Renal cortex interstitium (tissue), 11 donors: ENCODE data around the gene MYL12A. TPM values are rescaled to one million over a fixed set of nuclear protein-coding genes. Genes with fewer than 3 reads are reported as not detected.
"Not testable (repeated sequence)": the region's sequence is repeated elsewhere in the genome, so short reads cannot be mapped to it uniquely, and the experiment has no call there.

Experiments used
- DNase-seq, 11 donors: peaks; one replicate each; pipeline ENCODE4 v3.0.0-alpha.2; 2013; ENCODE audit warnings: low read depth in 9 of 11, low spot score in 4 of 11; ENCODE audit errors: extremely low read depth in 1 of 11
- polyA plus RNA-seq, 3 donors: library from polyadenylated mRNA; unstranded; fragments of 120-200 nt; gene quantifications; one replicate each; pipeline ENCODE4 v1.2.1, GENCODE V29; 2013; ENCODE audit not compliant: insufficient read length in 3 of 3

Gene MYL12A
- polyA plus RNA-seq, 3 donors = 360 to 475 (median 421) TPM

GRCh38 chr18:3218819-3219218 is 28.8 kb upstream of the MYL12A start:
- no peak for DNase-seq

GRCh38 chr18:3219241-3219630 is 28.4 kb upstream of the MYL12A start:
- DNase-seq = no peak

GRCh38 chr18:3219631-3220335 is 27.8 kb upstream of the MYL12A start, which contains the start of gene MYOM1:
Gene MYOM1, minus strand, starts transcription at chr18:3219968. Its CDS starts 4,745 bp downstream, at chr18:3215223.
- DNase-seq = no peak

- not testable (repeated sequence) for DNase-seq
Observed at GRCh38 chr18:3220868-3221267, 26.7 kb upstream of the MYL12A start.

GRCh38 chr18:3221496-3221895 is 26.1 kb upstream of the MYL12A start:
- DNase-seq = no peak

- DNase-seq = no peak
Observed at GRCh38 chr18:3223356-3223755, 24.2 kb upstream of the MYL12A start.

- DNase-seq = no peak
Observed at GRCh38 chr18:3224223-3224622, 23.4 kb upstream of the MYL12A start.

DNA sequence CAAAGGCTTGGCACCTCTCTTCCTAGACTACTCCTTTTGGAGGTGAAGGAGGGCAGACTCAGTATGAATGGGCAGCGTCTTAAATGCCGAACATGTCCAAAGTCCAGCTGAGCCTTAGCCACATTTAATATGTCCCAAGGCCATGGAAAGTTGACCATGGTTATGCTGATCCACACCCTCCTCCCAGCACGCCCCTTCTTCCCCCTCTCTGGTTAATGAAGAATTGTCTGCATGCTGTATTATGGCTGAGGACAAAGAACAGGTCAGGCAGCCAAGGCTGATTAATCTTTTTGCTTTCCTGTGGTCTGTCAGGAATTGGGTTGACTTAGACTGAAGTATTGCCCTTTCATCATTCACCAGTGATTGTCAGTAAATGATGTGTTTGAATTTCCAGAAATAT is 22.0 kb upstream of the MYL12A start:
- no peak for DNase-seq

- no peak for DNase-seq
Observed at GRCh38 chr18:3226048-3226447, 21.6 kb upstream of the MYL12A start.

DNA sequence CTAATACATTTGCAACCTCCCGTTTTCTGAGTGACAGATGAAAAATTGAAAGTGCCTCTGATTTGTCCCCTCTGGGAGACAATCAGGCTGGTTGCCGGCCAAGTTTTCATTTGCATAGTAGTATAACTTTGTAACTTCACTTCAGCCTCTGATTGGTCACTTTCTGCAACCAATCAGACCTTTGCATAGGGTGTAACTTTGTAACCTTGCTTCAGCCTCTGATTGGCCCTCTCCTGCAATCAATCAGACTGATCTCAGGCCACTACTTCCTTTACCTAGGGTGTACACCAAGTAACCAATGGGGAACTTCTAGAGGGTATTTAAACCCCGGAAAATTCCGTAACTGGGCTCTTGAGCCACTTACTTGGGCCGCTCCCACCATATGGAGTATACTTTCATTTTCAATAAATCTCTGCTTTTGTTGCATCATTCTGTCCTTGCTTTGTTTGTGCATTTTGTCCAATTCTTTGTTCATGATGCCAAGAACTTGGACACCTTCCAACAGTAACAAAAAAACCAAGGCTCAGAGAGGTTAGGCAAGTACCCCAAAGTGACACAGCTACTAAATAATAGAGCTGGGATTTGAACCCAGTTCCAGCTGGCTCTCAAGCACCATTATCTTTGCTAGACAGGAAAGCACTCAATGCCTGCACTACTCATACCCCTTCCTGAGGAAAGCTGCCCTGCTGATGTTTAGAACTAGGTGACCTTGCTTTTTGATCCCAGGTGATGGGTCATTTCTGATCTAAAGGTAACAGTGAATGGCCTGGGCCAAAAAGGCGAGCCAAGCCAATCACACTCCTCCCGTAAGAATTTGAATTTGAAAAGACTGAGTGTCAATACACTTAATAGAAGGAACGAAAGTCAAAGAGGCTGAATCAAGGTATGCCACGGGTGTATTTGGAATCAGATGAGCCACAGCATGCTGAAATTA is 16.9 kb upstream of the MYL12A start:
- no peak for DNase-seq

- no peak for DNase-seq
Observed at GRCh38 chr18:3233004-3233403, 14.6 kb upstream of the MYL12A start.

- no peak for DNase-seq
Observed at GRCh38 chr18:3233433-3234168, 14.0 kb upstream of the MYL12A start.

GRCh38 chr18:3234457-3234856 is 13.1 kb upstream of the MYL12A start:
- DNase-seq = no peak

DNA sequence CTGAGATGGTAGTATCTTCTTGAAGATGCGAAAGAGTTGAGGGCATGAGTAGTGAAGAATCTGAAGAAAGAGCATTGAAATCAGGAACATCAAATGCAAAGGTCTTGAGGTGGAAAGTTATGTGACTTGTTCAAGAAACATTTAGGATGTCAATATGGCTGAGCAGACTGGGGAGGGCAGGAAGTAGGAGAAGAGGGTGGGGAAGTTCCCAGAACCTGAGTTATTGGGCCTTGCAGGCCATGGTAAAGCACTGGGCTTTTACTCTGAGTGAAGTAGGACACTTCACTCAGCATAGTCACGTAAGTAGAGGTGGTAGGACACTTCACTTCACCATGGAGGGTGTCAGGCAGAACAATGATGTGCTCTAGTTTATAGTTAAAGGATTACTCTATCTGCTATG is 11.8 kb upstream of the MYL12A start:
- DNase-seq = no peak

GRCh38 chr18:3236470-3236869 is 11.1 kb upstream of the MYL12A start:
- DNase-seq = no peak

- no peak for DNase-seq
Observed at GRCh38 chr18:3238742-3239141, 8.9 kb upstream of the MYL12A start.

- DNase-seq = no peak
Observed at GRCh38 chr18:3245185-3245564, 2.4 kb upstream of the MYL12A start.

GRCh38 chr18:3245853-3246634 is 1.6 kb upstream of the MYL12A start:
- peak in 10 of 11 donors; percentile 72 to 89 (median 84) for DNase-seq
